ENCODE data around the gene GRAP. TPM values are rescaled to one million over a fixed set of nuclear protein-coding genes. Genes with fewer than 3 reads are reported as not detected.

The GRAP gene
- total RNA-seq, 1 experiment from 2014 or later, result 1.1 TPM

Other genes starting within 250 kb of the GRAP start
- 37.1 and 59.9 TPM in 2 replicates for gene PRPSAP2, start 188.8 kb downstream of the GRAP start, total RNA-seq (2014; rRNA removed; shearing (Covaris generic))
- gene SLC5A10, start 94.8 kb downstream of the GRAP start, total RNA-seq (2014; rRNA removed; shearing (Covaris generic)), result 0.13 TPM in 1 of 2 replicates, not detected in the other
- 4.8 and 6.7 TPM in 2 replicates for gene FAM83G, start 42.2 kb downstream of the GRAP start, total RNA-seq (2014; rRNA removed; shearing (Covaris generic))
- not detected in 2 replicates for gene GRAPL, start 80.6 kb upstream of the GRAP start, total RNA-seq (2014; rRNA removed; shearing (Covaris generic))
- gene EPN2, start 190.4 kb upstream of the GRAP start, total RNA-seq (2014; rRNA removed; shearing (Covaris generic)), result 15.7 and 19.9 TPM in 2 replicates